Esophagus (tissue), 2 donors: ENCODE results near the gene UGGT2. TPM values are rescaled to one million over a fixed set of nuclear protein-coding genes. Genes with fewer than 3 reads are reported as not detected.

Experiments used
- H3K27ac ChIP-seq, 2 donors: one replicate each; pipeline ENCODE4 v1.5.1; 2013; ENCODE audit warnings: low read depth in 2 of 2, mild to moderate bottlenecking in 2 of 2, inconsistent platforms in 1 of 2, low read length in 1 of 2, moderate library complexity in 1 of 2
- H3K27me3 ChIP-seq, 2 donors: one replicate each; pipeline ENCODE4 v1.6.1; 2013; ENCODE audit warnings: low read length in 2 of 2, control low read depth in 1 of 2, mild to moderate bottlenecking in 1 of 2; ENCODE audit not compliant: insufficient read depth in 2 of 2, control insufficient read depth in 1 of 2
- H3K36me3 ChIP-seq, 2 donors: one replicate each; pipeline ENCODE4 v1.6.1; 2013; ENCODE audit warnings: low read length in 1 of 2; ENCODE audit not compliant: control insufficient read depth in 2 of 2, insufficient read depth in 2 of 2
- H3K4me1 ChIP-seq, 2 donors: one replicate each; pipeline ENCODE4 v1.6.1; 2013; ENCODE audit warnings: low read length in 1 of 2; ENCODE audit not compliant: control insufficient read depth in 2 of 2, insufficient read depth in 2 of 2
- H3K4me3 ChIP-seq, 2 donors: one replicate each; pipeline ENCODE4 v1.5.1; 2013; ENCODE audit warnings: low read length in 2 of 2, mild to moderate bottlenecking in 2 of 2, low read depth in 1 of 2, moderate library complexity in 1 of 2
- H3K9me3 ChIP-seq, 2 donors: one replicate each; pipeline ENCODE4 v1.6.1; 2013; ENCODE audit warnings: mild to moderate bottlenecking in 2 of 2, low read depth in 1 of 2, low read length in 1 of 2, moderate library complexity in 1 of 2; ENCODE audit not compliant: control insufficient read depth in 2 of 2, insufficient read depth in 1 of 2
- WGBS, 2 donors: extraction: QIAGEN DNeasy Blood & Tissue Kit; methylation state at CpG; one replicate each; pipeline ENCODE4 v1.1.7; 2013; 5-methylcytosine and 5-hydroxymethylcytosine counted together
- polyA plus RNA-seq, 2 donors: library from polyadenylated mRNA; stranded (reverse); fragments of 200-250 nt; gene quantifications; one replicate each; pipeline ENCODE4 v1.2.3, GENCODE V29; 2013
- donor health status: healthy with polysubstance abuse.
- donor health status: Bipolar disorder and iron deficiency.

Gene UGGT2
- polyA plus RNA-seq, 2 donors, result 3.2 to 3.5 TPM

DNA sequence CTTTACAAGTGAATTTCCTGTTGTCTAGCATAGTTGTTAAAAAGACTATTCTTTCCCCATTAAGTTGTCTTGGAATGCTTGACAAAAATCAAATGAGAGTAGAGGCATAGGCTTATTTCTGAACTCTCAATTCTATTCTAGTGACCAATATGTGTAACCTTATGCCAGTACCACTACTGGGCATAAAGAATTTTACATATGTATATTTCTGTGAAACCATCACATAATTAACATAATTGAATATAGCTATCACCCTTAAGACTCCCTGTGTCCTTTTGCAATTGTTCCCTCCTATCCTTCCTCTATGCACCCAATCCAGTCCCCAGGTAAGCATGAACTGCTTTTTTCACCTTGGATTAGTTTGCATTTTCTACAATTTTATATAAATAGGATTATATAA, 211.3 kb downstream of the UGGT2 start:
- Histone ChIP-seq H3K4me3 (no peak overlapping the region), H3K36me3 (no peaks in the 10 kb centered on the region), H3K27me3 (no peaks in the 10 kb centered on the region), H3K9me3 (no peaks in the 10 kb centered on the region), H3K27ac (no peak overlapping the region), H3K4me1 (no peaks in the 10 kb centered on the region)

- 19% methylated on average over 3 of the region's 3 CpGs for WGBS, 2 donors
These were observed 219.0 kb downstream of the UGGT2 start for GRCh38 chr13:95834134-95834765.

GRCh38 chr13:95833719-95834118, 219.5 kb downstream of the UGGT2 start:
- Histone ChIP-seq H3K4me3 (no peak overlapping the region), H3K36me3 (no peaks in the 10 kb centered on the region), H3K4me1 (no peaks in the 10 kb centered on the region), H3K27ac (no peak overlapping the region), H3K9me3 (no peaks in the 10 kb centered on the region), H3K27me3 (no peaks in the 10 kb centered on the region)
- whole genome bisulfite sequencing, 2 donors, result 4 to 13% methylated on average over 1 of the region's 1 CpG

More at GRCh38 chr13:95834134-95834765, 219.0 kb downstream of the UGGT2 start:
- H3K27me3 ChIP-seq, result no peaks in the 10 kb centered on the region
- no peak overlapping the region for H3K4me3 ChIP-seq
- no peaks in the 10 kb centered on the region for H3K36me3 ChIP-seq
- H3K4me1 ChIP-seq, result no peaks in the 10 kb centered on the region
- H3K27ac ChIP-seq, result no peak overlapping the region
- no peaks in the 10 kb centered on the region for H3K9me3 ChIP-seq

GRCh38 chr13:95833126-95833525, 220.1 kb downstream of the UGGT2 start:
- Histone ChIP-seq H3K36me3 (no peaks in the 10 kb centered on the region), H3K27ac (no peak overlapping the region), H3K4me1 (no peaks in the 10 kb centered on the region), H3K9me3 (no peaks in the 10 kb centered on the region), H3K27me3 (no peaks in the 10 kb centered on the region), H3K4me3 (no peak overlapping the region)
- 73 to 83% methylated on average over 1 of the region's 1 CpG for WGBS, 2 donors

- Histone ChIP-seq H3K36me3 (no peaks in the 10 kb centered on the region), H3K27me3 (no peaks in the 10 kb centered on the region), H3K27ac (no peak overlapping the region), H3K4me3 (no peak overlapping the region), H3K9me3 (no peaks in the 10 kb centered on the region), H3K4me1 (no peaks in the 10 kb centered on the region)
- WGBS, 2 donors, result 93 to 95% methylated on average over 5 of the region's 5 CpGs
These were observed 230.9 kb downstream of the UGGT2 start for GRCh38 chr13:95822303-95822702.

DNA sequence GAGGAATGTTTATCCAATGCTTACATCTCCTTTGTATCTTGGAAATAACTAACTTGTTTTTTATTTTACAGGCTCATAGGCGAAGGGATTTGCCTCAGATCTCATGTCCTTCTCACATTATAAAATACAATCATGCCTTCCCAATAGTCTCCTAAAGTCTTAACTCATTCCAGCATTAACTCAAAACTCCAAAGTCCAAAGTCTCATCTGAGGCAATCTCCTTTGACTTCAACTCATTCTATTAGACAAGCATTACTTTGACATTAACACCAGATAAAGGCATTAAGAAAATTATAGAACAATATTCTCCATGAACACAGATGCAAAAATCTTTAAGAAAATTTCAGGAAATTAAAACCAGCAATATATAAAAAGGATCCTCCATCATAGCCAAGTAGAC, 238.7 kb downstream of the UGGT2 start:
- Histone ChIP-seq H3K4me1 (no peaks in the 10 kb centered on the region), H3K4me3 (no peak overlapping the region), H3K9me3 (peaks cover under 1 to 4% of the 10 kb centered on the region in 2 donors), H3K27me3 (no peaks in the 10 kb centered on the region), H3K36me3 (peaks cover 0 to 3% of the 10 kb centered on the region in 2 donors), H3K27ac (no peak overlapping the region)
- 94 to 96% methylated on average over 1 of the region's 1 CpG for WGBS, 2 donors

DNA sequence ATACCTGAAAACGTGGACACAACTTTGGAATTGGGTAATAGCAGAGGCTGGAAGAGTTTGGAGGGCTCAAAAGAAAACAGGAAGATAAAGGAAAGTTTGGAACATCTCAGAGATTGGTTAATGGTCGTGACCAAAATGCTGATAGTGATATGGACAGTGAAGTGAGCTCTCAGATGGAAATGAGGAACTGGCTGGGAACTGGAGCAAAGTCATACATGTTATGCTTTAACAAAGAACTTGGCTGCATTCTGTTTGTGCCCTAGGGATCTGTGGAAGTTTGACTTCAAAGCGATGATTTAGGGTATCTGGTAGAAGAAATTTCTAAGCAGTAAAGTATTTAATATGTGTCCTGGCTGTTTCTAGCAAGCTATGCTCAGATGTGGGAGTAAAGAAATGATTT, 240.1 kb downstream of the UGGT2 start:
- Histone ChIP-seq H3K27me3 (no peaks in the 10 kb centered on the region), H3K4me3 (no peak overlapping the region), H3K9me3 (peaks cover 3 to 7% of the 10 kb centered on the region in 2 donors), H3K36me3 (peaks cover 0 to 3% of the 10 kb centered on the region in 2 donors), H3K27ac (no peak overlapping the region), H3K4me1 (no peaks in the 10 kb centered on the region)
- 88 to 90% methylated on average over 3 of the region's 3 CpGs for WGBS, 2 donors

GRCh38 chr13:95809429-95809828, 243.8 kb downstream of the UGGT2 start:
- Histone ChIP-seq H3K9me3 (peaks cover 3 to 7% of the 10 kb centered on the region in 2 donors), H3K27me3 (no peaks in the 10 kb centered on the region), H3K27ac (no peak overlapping the region), H3K4me3 (no peak overlapping the region), H3K4me1 (no peaks in the 10 kb centered on the region), H3K36me3 (no peaks in the 10 kb centered on the region)
- 88% methylated on average over 5 of the region's 5 CpGs for WGBS, 2 donors

DNA sequence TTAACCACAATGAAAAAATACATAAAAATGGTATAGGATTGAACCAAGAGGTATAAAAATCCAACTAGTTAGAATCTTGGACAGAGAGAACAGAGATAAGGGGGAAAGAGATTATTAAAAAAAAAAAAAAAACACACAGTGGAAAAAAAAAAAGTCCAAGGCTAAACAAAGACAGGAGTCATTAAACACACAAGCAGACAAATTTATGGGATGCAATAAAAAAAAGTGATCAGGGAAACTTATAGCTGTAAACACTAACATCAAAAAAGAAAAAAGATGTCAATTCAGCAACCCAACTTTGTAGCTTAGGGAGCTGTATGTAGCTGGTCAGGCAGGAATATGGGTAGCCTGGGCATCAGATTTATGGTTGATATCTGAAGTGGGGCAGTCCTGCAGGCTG, 247.3 kb downstream of the UGGT2 start:
- Histone ChIP-seq H3K4me1 (no peaks in the 10 kb centered on the region), H3K27me3 (no peaks in the 10 kb centered on the region), H3K27ac (no peak overlapping the region), H3K4me3 (no peak overlapping the region), H3K36me3 (no peaks in the 10 kb centered on the region), H3K9me3 (peaks cover 3 to 4% of the 10 kb centered on the region in 2 donors)

- 96 to 97% methylated on average over 4 of the region's 4 CpGs for WGBS, 2 donors
- H3K4me3 ChIP-seq, result no peak overlapping the region
- H3K9me3 ChIP-seq, result no peaks in the 10 kb centered on the region
- H3K36me3 ChIP-seq, result peaks cover 0 to 2% of the 10 kb centered on the region in 2 donors
- no peak overlapping the region for H3K27ac ChIP-seq
- no peaks in the 10 kb centered on the region for H3K27me3 ChIP-seq
- no peaks in the 10 kb centered on the region for H3K4me1 ChIP-seq
These were observed 251.4 kb downstream of the UGGT2 start for GRCh38 chr13:95801825-95802224.
